A549 (cell line): Measurements from ENCODE around the gene CALHM6.

Source experiments
- BHLHE40 ChIP-seq: IDR thresholded peaks from 2 replicates; pipeline ENCODE4 v1.6.1; 2012; ENCODE audit warnings: low read depth, low read length, inconsistent platforms
- CEBPB ChIP-seq, 2 experiments: fragments of >200 bp in 1 of 2; sonication (Bioruptor Twin) in 1 of 2; formaldehyde crosslinking in 1 of 2; IDR thresholded peaks; 2 replicates each; pipeline ENCODE4 v1.6.1; 2012 to 2016
- CTCF ChIP-seq: fragments of >200 bp; sonication (Bioruptor Twin); formaldehyde crosslinking; IDR thresholded peaks from 3 replicates; pipeline ENCODE4 v1.5.1; 2016
- GATA3 ChIP-seq: IDR thresholded peaks from 2 replicates; pipeline ENCODE4 v1.6.1; 2012; ENCODE audit warnings: borderline replicate concordance
- HOXA7 ChIP-seq: fragments of 250-450 bp; sonication (Bioruptor Pico); IDR thresholded peaks from 2 replicates; pipeline ENCODE4 v1.5.0; 2020; ENCODE audit warnings: mild to moderate bottlenecking, moderate library complexity
- JUNB ChIP-seq: fragments of >200 bp; sonication (Bioruptor Twin); formaldehyde crosslinking; IDR thresholded peaks from 2 replicates; pipeline ENCODE4 v1.6.1; 2016
- MAX ChIP-seq: IDR thresholded peaks from 2 replicates; pipeline ENCODE4 v1.6.1; 2012
- POLR2A ChIP-seq: IDR thresholded peaks from 2 replicates; pipeline ENCODE4 v1.6.1; 2012; ENCODE audit warnings: mild to moderate bottlenecking, low read length
- REST ChIP-seq: fragments of 200-600 bp; sonication (generic); IDR thresholded peaks from 2 replicates; pipeline ENCODE4 v1.6.1; 2016; ENCODE audit warnings: antibody characterized with exemption, mild to moderate bottlenecking, moderate library complexity
- RFX5 ChIP-seq: fragments of 450-650 bp; IDR thresholded peaks from 2 replicates; pipeline ENCODE4 v1.7.1; 2014; ENCODE audit warnings: antibody characterized with exemption, mild to moderate bottlenecking, moderate library complexity
- SMC3 ChIP-seq: fragments of >200 bp; sonication (Bioruptor Twin); formaldehyde crosslinking; IDR thresholded peaks from 3 replicates; pipeline ENCODE4 v1.6.1; 2018; ENCODE audit warnings: inconsistent platforms

- TF ChIP-seq HOXA7 (CRISPR knock-in tag) = no peak
- TF ChIP-seq CTCF = no peak
- no peak for TF ChIP-seq MAX
- no peak for TF ChIP-seq REST
- no peak for TF ChIP-seq GATA3
- TF ChIP-seq POLR2A = no peak
- TF ChIP-seq CEBPB (IDR thresholded peaks at IDR 0.05) = no peak
- no peak for TF ChIP-seq BHLHE40
- TF ChIP-seq RFX5 = no peak
- TF ChIP-seq JUNB = no peak
- no peak for TF ChIP-seq SMC3
Measured at GRCh38 chr6:116445102-116445501, 16.1 kb upstream of the CALHM6 start.
